RCC 7860 (cell line): Measurements from ENCODE around the gene FOXK1.
"Not testable (repeated sequence)": the region's sequence is repeated elsewhere in the genome, so short reads cannot be mapped to it uniquely, and the experiment has no call there.

Experiments
- DNase-seq: peaks from one replicate; pipeline ENCODE4 v3.0.0-alpha.2; 2015; ENCODE audit warnings: low spot score
- FAIRE-seq: peaks from 2 replicates; lab custom pipeline; 2012; peaks lifted over from hg19 to GRCh38; lab: Jason Lieb, UNC

Gene FOXK1

DNA sequence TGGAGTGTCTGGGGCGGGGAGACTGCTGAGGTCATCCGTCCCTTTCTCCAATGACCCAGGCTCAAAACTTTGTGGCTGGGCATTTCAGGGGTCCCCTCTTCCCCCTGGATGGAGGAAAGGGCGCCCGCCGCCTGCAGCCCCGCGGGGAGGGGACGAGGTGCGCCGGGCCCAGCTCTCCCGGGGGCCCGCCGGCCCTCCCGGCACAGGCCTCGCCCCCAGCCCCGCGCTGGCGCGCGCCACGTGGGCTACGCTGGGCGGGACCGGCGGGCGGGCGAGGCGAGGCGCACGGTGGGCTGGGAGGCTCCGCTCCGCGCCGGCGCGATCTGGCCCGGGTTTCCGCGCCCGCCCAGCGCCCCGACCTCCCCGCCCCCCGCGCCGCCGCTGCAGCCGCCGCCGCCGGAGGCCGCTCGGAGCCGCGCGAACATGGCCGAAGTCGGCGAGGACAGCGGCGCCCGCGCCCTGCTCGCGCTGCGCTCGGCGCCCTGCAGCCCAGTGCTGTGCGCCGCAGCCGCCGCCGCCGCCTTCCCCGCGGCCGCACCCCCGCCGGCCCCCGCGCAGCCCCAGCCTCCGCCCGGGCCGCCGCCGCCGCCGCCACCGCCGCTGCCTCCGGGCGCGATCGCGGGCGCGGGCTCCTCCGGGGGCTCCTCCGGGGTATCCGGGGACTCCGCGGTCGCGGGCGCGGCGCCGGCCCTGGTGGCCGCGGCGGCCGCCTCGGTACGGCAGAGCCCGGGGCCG, at the start of gene FOXK1:
Gene FOXK1, plus strand, starts transcription at position 410 of the 735 bp plus-strand sequence. Its CDS starts 14 bp downstream, at position 424.
- no peak for FAIRE-seq
- DNase-seq = peak; percentile 46

DNA sequence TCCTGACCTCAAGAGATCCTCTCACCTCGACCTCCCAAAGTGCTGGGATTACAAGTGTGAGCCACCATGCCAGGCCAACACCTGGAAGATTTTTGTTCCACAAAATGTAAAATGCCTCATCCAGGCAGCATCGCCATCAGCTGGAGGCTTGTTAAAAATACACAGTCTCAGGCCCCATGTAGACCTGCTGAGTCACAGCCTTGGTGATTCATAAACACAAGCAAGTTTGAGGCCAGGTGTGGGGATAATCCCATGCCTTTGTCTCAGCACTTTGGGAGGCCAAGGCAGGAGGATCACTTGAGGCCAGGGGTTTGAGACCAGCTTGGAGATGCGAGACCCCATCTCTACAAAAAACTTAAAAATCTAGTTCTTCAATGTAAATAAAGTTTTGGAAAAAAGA, 49.1 kb upstream of the FOXK1 start:
- peak; percentile 37 for FAIRE-seq
- peak; percentile 50 for DNase-seq

DNA sequence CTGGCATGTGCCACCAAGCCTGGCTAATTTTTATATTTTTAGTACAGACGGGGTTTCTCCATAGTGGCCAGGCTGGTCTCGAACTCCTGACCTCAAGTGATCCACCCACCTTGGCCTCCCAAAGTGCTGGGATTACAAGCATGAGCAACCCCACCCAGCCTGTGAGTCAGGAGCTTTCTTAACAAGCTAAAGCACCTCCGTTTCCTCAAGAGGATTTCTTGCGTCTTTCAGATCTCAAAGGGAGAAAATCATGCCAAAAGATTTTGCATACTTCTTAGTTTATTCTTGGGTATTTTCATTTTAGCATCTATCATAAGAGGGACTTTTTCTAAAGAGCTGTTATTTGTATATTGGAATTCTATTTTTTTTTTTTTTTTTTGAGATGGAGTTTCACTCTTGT, 47.9 kb upstream of the FOXK1 start:
- DNase-seq (no peak), FAIRE-seq (no peak)

DNA sequence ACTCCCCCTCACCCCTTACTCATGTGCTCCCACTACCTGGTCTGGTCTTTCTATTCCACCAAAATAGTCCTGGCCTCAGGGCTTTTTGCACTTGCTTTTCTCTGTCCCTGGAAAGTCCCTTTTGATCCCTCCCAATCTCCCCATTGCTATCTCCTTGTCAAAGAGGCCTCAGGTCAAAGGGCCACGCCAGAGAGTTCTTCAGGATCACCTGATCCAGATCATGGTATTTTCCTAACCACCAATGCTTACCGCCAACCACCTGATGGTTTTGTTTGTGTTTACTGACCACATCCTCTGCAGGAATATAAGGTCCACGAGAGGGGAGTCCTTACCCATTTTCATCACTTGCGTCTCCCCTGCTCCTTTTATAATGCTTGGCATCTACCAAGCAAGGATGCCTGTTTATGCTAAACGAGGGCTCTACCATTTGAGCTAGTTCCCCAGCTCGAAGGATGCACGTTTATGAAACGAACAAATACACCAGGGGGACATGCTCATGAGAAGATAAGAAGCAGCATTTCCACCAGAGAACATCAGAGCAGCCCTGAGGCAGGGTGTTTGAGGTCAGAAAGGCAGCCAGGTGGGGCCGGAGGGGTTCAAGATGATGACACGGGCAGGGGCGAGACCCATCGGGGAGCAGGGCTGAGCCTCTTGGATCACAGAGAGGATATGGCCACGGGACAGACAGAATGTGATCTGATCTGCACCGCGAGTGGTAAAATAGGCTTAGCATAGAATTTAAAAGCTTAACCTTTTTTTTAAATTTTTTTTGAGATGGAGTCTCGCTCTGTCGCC, 43.1 kb upstream of the FOXK1 start:
- FAIRE-seq = no peak
- no peak for DNase-seq

DNA sequence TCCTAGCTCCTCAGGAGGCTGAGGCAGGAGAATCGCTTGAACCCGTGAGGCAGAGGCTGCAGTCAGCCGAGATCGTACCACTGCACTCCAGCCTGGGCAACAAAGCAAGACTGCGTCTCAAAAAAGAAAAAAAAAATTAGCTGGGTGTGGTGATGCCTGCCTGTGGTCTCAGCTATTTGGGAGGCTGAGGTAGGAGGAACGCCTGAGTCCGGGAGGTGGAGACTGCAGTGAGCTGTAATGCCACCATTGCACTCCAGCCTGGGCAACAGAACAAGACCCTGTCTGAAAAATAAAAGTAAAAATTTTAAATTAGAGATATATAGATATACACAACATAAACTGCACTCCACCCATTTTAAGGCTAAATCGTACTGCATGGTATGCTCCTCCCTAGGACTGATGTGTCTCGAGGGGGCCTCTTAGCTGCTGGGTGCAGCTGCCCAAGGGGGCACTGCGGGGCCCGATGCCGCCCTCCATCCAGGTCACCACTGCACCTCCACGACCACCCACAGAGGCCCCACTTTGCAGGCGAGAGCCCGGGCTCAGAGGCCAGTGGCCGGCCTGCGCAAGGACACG, 40.9 kb upstream of the FOXK1 start:
- FAIRE-seq (no peak), DNase-seq (no peak)

DNA sequence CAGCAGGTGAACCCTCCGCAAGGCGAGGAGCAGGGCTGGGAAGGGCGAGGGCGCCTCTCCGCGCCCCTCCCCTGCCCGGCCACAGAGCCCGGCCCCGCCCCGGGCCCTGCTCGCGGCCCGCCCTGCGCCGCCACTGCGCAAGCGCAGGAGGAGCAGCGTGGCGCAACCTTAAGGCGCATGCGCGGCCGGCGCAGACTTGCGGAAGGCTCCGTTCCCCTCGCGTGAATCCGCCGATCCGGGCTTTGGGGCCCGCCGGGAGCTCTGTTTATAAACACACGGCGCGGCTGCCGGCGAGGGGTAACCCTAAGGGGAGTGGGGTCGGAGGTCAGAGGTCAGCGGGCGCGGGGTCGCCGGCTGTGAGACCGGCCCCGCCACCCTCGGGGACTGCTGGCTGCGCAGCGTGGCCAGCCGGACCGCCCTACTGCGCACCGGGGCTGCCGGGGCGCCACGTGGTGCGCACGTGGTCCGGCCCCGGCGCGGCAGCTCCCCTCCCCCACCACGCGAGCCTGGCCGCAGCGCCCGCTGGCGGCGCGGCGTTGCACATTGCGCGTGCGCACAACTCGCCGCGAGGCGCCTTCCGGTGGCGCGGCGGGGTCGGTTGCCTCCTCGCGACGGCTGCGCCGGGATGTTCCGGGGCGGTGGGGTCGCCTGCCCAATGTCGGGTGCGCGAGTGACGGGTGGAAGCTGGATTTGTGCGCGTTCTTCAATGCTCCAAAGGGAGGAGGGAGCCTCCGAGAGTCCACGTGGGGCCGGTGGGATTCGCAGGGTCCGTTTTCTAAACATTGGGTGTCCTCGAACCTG, 40.2 kb upstream of the FOXK1 start:
- FAIRE-seq (no peak), DNase-seq (peak; percentile 85)

DNA sequence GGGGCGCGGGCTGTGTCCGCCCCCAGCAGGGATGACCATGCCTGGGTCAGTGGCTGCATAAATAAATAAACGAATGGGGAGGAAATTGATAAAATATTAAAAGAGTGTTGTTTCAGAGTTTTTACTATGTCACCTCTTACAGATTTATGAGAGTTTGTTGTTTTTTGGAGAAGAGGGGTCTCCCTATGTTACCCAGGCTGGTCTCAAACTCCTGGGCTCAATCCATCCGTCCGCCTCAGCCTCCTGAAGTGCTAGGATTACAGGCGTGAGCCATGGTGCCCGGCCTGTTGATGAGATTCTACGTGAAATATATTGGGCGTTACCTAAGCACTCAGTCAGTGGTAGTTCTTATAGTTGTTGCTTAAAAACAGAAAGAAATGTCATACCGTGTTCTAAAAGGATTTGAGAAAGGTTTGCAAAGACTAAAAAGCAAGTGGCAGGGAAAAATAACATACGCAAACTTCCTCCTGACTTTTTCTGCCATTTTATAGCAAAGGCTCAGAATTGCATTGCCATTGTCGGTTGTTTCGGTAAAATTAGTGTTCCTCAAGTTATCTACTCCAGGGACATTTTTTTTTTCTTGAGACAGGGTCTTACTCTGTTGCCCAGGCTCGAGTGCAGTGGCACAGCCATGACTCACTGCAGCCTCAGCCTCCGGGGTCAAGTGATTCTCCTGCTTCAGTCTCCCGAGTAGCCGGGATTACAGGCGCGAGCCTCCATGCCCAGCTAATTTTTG, 39.5 kb upstream of the FOXK1 start:
- FAIRE-seq = no peak
- DNase-seq = no peak

DNA sequence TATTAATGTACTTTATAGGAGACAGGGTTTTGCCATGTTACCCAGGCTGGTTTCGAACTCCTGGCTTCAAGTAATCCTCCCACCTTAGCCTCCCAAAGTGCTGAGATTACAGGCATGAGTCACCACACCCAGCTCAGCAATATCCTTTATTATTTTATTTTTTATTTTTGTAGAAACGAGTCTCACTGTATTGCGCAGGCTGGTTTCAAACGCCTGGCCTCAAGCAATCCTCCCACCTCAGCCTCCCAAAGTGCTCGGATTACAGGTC, 39.0 kb upstream of the FOXK1 start:
- FAIRE-seq, DNase-seq: not testable (repeated sequence)

DNA sequence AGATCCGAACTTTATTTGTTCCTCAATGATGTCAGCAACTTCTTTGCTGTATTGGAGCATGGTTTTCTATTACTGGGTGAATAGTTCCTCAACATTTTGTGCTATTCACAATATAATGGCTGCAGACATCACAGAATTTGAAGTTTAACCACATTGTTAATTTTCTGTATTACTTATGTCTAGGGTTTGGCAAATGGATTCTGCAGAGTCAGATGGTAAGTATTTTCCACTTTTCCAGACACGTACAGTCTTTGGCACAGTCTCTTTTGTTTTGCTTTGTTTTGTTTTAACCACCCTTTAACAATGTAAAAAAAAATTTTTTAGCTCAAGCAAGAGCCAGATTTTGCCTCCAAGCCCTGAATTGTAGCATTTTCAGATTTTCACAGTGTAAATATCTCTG, 36.8 kb upstream of the FOXK1 start:
- FAIRE-seq = no peak
- no peak for DNase-seq

DNA sequence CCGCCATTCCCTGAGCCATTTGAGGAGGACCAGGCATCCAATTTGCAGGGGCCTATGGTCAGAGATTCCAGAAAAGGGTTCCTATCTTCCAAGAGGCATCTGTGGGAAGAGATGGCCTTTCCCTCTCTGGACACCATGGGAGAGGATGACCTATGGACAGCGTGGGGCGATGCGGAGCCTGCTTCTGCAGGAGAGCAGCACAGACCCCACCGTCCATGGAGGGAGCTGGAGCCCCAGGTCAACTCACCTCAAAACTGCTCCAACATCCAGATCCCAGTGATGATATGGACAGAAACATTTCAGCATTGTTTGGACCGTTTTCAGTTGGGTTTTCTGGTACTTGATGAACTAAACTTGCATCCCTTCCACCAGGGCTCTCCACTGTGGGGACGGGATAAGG, 34.0 kb upstream of the FOXK1 start:
- no peak for DNase-seq
- FAIRE-seq = no peak

DNA sequence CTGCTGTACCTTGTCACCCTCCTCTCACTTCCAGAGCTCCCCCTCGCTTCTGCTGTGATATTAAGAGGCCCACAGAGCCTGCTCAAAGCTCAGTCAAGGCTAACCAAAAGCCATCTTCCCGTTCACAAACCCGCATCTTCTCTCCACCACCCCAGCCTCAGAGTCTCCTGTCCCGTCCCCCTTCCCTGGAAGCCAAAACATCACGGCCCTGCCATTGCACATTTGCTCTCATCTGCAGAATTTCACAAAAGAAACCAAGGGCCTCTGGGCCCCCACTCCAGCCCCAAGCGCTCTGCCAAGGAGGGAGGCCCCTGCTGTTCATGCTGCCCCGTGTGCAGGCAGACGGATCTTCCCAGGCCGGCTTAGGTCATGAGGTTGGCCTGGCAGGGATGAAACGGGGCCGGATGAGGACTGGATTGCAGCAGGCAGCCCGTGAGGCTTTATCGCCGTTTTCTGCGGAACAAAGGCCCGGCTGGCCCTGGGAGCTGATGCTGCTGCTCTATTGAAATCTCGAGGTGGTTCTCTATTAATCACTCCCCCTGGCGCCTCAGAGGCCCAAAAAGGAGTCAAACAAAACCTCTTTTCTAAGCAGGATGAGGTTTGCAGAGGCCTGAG, 31.6 kb upstream of the FOXK1 start:
- DNase-seq (no peak), FAIRE-seq (no peak)

DNA sequence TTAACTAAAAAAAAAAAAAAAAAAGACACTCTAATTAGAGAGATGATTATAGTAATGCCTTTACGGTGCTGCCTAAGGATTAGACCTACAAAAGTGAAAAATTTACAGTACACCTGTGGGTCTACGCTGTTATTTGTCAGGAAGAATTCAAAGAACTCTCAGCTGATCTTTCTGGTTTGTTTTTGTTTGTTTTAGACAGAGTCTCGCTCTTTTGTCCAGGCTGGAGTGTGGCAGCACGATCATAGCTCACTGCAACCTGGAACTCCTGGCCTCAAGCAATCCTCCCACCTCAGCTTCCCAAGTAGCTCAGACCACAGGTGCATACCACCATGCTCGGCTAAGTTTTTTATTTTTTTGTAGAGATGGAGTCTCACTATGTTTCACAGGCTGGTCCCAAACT, 28.3 kb upstream of the FOXK1 start:
- no peak for FAIRE-seq

DNA sequence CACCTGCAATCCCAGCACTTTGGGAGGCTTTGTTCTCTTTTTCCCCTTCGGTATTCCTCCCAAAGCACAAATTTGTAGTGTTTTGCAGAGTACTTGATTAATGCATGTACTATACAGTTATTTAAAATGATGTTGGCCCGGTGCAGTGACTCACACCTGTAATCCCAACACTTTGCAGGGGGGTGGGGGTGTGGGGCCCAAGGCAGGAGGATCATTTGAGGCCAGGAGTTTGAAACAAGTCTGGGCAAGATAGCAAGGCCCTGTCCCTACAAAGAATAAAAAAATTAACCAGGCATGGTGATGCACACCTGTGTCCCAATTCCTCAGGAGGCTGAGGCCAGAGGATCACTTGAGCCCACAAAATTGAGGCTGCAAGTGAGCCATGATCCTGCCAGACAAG, 26.8 kb upstream of the FOXK1 start:
- FAIRE-seq = no peak

More for the DNA sequence above, 28.3 kb upstream of the FOXK1 start:
- DNase-seq = no peak

DNA sequence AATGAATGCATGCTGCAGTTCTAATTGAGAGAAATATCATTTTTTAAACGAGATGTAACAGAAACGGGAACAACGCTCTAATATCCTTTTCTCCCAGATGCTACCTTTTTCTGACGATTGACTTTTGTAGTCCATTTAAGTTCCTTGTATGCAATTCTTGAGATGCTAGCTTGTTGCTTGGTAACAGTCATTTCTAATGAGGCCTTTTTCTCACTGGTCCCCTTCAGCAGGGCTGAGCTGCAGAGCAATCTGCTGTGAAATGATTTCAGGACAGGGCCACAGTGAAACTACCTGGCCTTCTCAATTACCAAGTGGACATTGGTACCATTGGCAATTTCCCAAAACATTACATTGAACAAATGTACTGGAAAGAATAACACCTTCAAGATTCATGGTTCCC, 26.2 kb upstream of the FOXK1 start:
- DNase-seq (no peak), FAIRE-seq (no peak)

More for the DNA sequence above, 26.8 kb upstream of the FOXK1 start:
- DNase-seq = no peak

DNA sequence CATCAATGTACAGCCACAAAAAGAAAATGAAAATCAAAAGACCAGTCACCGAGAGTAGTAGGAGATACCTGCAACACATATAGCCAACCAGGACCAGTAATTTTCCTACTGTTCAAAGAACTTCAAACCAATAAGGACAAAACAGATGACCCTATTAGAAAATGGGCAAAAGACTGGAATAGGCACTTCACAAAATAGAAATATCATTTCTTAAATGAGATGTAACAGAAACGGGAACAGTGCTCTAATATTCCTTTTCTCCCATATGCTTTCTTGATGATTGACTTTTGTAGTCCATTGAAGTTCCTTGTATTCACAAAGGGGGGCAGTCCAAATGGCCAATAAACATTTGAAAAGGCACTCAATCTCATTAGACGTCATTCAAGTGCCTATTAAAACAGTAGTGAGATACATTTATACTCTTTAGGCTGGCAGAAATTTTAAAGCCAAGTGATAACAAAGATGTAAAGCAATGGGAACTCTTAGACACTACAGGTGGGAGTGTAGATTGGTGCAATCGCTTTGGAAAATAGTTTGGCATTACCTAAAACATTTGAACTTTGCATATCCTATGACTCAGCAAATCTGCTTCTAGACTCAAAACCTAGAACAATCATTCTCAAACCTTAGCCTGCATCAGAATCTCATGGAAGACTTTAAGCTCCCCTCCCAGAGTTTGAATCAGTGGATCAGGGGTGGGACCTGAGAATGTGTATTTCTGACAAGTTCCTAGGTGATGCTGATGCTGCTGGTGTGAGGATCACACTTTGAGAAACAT, 24.3 kb upstream of the FOXK1 start:
- FAIRE-seq (no peak), DNase-seq (no peak)

DNA sequence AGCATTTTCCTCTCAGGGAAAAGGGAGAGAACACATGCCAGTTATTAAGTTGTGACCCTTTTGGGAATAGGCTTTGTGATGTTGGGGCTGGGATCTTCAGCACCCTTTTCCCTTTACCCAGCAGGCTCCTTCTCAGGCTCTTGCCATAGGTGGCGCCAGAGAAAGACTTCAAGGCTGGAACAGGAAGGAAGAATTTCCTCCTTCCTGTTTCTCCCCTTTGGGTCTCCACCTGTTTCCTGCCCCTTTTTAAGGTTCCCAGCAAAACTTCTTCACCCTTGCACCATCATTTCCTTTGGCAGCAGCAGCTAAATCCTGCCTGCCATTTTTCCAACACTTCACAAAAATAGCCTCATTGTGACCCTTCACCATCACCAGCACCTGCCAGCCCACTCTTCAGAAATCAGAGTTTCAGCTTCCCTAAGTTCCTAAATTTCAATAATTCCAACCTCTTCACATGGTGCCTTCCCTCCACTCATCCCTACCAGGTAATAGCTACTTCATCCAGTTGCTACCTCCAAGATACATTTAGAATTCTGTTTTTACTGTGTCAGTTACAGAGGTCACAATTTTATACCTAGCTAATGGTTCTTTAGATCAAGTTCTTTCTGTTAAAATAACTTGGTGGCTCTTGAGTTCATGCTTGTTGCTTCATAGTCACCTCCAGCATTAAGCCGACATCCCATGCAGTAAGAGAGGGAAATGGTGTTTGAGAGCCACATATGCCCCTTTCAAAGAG, 22.4 kb upstream of the FOXK1 start:
- DNase-seq (no peak), FAIRE-seq (no peak)

DNA sequence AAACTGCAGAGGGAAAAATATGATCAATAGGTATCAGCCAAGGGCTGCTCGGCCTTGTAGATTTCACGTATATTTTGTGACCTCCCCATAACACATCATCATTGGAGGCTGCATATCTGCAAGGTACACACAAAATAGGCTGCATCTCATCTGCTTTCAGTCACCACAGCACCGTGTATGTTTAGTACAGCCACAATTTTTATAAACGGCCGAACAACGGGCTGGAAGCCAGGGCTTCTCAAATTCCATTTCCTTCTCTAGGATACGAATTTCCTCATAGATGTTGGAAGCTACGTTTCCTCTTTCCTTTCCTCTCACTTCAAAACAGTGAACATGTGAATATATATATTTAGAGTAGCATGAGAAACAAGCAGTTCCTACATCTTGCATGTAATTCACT, 20.2 kb upstream of the FOXK1 start:
- no peak for FAIRE-seq

DNA sequence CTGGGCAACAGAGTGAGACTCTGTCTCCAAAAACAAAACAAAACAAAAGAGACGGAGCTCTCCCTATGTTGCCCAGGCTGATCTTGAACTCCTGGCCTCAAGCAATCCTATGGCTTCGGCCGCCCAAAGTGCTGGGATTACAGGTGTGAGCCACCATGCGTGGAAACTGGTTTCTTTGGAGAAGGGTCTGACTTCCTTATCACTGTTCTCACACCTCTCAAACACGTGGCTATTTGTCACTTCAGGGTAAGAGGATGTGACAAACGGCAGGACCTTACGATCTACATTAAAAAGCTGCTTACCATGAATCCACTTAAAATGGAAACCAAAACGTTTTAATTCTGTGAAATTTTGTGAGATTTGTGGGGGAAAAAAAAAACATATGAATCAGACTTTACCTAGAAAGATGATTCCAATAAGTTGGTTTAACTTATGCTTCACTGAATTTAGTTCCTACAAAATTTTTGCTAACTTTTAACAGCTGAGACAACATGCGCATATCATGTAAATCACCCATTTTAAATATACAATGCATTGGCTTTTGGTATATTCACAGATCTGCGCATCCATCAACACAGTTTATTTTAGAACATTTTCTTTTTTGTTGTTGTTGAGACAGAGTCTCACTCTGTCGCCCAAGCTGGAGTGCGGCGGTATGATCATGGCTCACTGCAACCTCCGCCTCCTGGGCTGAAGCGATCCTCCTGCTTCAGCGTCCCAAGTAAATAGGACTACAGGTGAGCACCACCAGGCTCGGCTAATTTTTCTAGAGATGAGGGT, 18.7 kb upstream of the FOXK1 start:
- FAIRE-seq (no peak), DNase-seq (no peak)

More for the DNA sequence above, 20.2 kb upstream of the FOXK1 start:
- no peak for DNase-seq
